IMR-90 (cell line): ENCODE data around the gene CFAP97. TPM values are rescaled to one million over a fixed set of nuclear protein-coding genes. Genes with fewer than 3 reads are reported as not detected.

Source experiments
- ATAC-seq: fragments of 200-7000 bp; cut with Tn5 transposase; 2 replicates; pipeline ENCODE4 v1.9.1; 2020; ENCODE audit warnings: low read depth, mild to moderate bottlenecking, moderate library complexity
- BruUV-seq: library from RNA; stranded (reverse); fragments of 400-500 nt; replicated peaks from 2 replicates; lab custom pipeline; 2021; lab: Mats Ljungman, UMichigan
- CTCF ChIA-PET: fragments of 300-600 bp; formaldehyde crosslinking; extraction: SDS; loops from one replicate; lab custom pipeline; 2021; ENCODE audit warnings: antibody characterized with exemption; lab: Yijun Ruan, JAX
- POLR2A ChIA-PET: fragments of 300-600 bp; sonication (Branson Sonifier 250); formaldehyde crosslinking; loops from one replicate; lab custom pipeline; 2022; ENCODE audit warnings: antibody characterized with exemption; ENCODE audit not compliant: unreplicated experiment; lab: Charles Lee
- DNase-seq: peaks from one replicate; pipeline ENCODE4 v3.0.0; 2013
- H2AFZ ChIP-seq: replicated peaks from 2 replicates; pipeline ENCODE3; 2013; ENCODE audit warnings: low read length, mild to moderate bottlenecking; ENCODE audit not compliant: poor library complexity
- H2AK5ac ChIP-seq: 2 replicates; pipeline ENCODE4 v1.6.1; 2013; ENCODE audit warnings: low read depth, low read length, inconsistent platforms
- H2AK9ac ChIP-seq: replicated peaks from 2 replicates; pipeline ENCODE3; 2013; ENCODE audit warnings: mild to moderate bottlenecking, low read depth, low read length, moderate library complexity; ENCODE audit not compliant: poor library complexity
- H2BK120ac ChIP-seq: 2 replicates; pipeline ENCODE4 v1.6.1; 2013; ENCODE audit warnings: low read depth, low read length, inconsistent platforms
- H2BK15ac ChIP-seq: 3 replicates; pipeline ENCODE4 v1.6.1; 2013; ENCODE audit warnings: low read depth, low read length, inconsistent platforms
- H2BK20ac ChIP-seq: 2 replicates; pipeline ENCODE4 v1.6.1; 2013; ENCODE audit warnings: low read depth, mild to moderate bottlenecking, inconsistent platforms, low read length, moderate library complexity
- H2BK5ac ChIP-seq: 2 replicates; pipeline ENCODE4 v1.6.1; 2013; ENCODE audit warnings: mild to moderate bottlenecking, low read depth, low read length, inconsistent platforms; ENCODE audit not compliant: poor library complexity, severe bottlenecking
- H3K14ac ChIP-seq: replicated peaks from 2 replicates; pipeline ENCODE4 v1.6.1; 2013; ENCODE audit warnings: low read depth, low read length, inconsistent platforms
- H3K18ac ChIP-seq: 2 replicates; pipeline ENCODE4 v1.6.1; 2013; ENCODE audit warnings: low read depth, low read length, control low read depth
- H3K23ac ChIP-seq: 2 replicates; pipeline ENCODE4 v1.6.1; 2013; ENCODE audit warnings: low read depth, low read length, inconsistent platforms
- H3K27ac ChIP-seq: 2 replicates; pipeline ENCODE4 v1.5.1; 2013; ENCODE audit warnings: mild to moderate bottlenecking, control low read depth, low read length; ENCODE audit not compliant: insufficient read depth
- H3K27me3 ChIP-seq: 2 replicates; pipeline ENCODE4 v1.6.1; 2013; ENCODE audit warnings: low read length; ENCODE audit not compliant: control insufficient read depth, insufficient read depth
- H3K36me3 ChIP-seq: 2 replicates; pipeline ENCODE4 v1.6.1; 2013; ENCODE audit warnings: low read length, mixed read lengths; ENCODE audit not compliant: control insufficient read depth, insufficient read depth
- H3K4ac ChIP-seq: 2 replicates; pipeline ENCODE4 v1.6.1; 2013; ENCODE audit warnings: low read depth, low read length, inconsistent platforms
- H3K4me1 ChIP-seq: 2 replicates; pipeline ENCODE4 v1.6.1; 2013; ENCODE audit warnings: low read length, mixed read lengths; ENCODE audit not compliant: control insufficient read depth, insufficient read depth
- H3K4me2 ChIP-seq: 2 replicates; pipeline ENCODE4 v1.6.1; 2013; ENCODE audit warnings: low read depth, mild to moderate bottlenecking, control low read depth, low read length, moderate library complexity
- H3K4me3 ChIP-seq: 2 replicates; pipeline ENCODE4 v1.5.1; 2013; ENCODE audit warnings: low read depth, mild to moderate bottlenecking, control low read depth, low read length, moderate library complexity; ENCODE audit not compliant: insufficient read depth
- H3K56ac ChIP-seq: 2 replicates; pipeline ENCODE4 v1.6.1; 2013; ENCODE audit warnings: low read length, inconsistent platforms; ENCODE audit not compliant: insufficient read depth; ENCODE audit errors: extremely low read depth
- H3K79me1 ChIP-seq, 2 experiments: 2 replicates each; pipeline ENCODE4 v1.6.1; 2013; ENCODE audit warnings: low read length in 2 of 2, inconsistent platforms in 1 of 2, low read depth in 1 of 2
- H3K9ac ChIP-seq: 2 replicates; pipeline ENCODE4 v1.6.1; 2013; ENCODE audit warnings: low read depth, low read length, control low read depth
- H3K9me1 ChIP-seq: 2 replicates; pipeline ENCODE4 v1.6.1; 2013; ENCODE audit warnings: low read length, inconsistent platforms; ENCODE audit not compliant: insufficient read depth
- H3K9me3 ChIP-seq: 2 replicates; pipeline ENCODE4 v1.6.1; 2013; ENCODE audit warnings: low read length; ENCODE audit not compliant: control insufficient read depth, insufficient read depth
- H4K20me1 ChIP-seq: 2 replicates; pipeline ENCODE4 v1.6.1; 2013; ENCODE audit warnings: low read length, inconsistent platforms; ENCODE audit not compliant: insufficient read depth
- H4K5ac ChIP-seq: 2 replicates; pipeline ENCODE4 v1.6.1; 2013; ENCODE audit warnings: mild to moderate bottlenecking, low read depth, low read length, control low read depth
- H4K8ac ChIP-seq, 2 experiments: 2 replicates each; pipeline ENCODE4 v1.6.1; 2013; ENCODE audit warnings: low read depth in 2 of 2, low read length in 2 of 2, control low read depth in 1 of 2, inconsistent platforms in 1 of 2
- H4K91ac ChIP-seq: 2 replicates; pipeline ENCODE4 v1.6.1; 2013; ENCODE audit warnings: low read depth, low read length, inconsistent platforms; ENCODE audit not compliant: insufficient read depth
- BHLHE40 ChIP-seq: fragments of 150-350 bp; IDR thresholded peaks from 2 replicates; pipeline ENCODE4 v1.6.1; 2016; ENCODE audit warnings: mild to moderate bottlenecking, low read depth, low read length
- CEBPB ChIP-seq: IDR thresholded peaks from 2 replicates; pipeline ENCODE4 v1.6.1; 2012; ENCODE audit warnings: low read depth, low read length, improper control_type of control experiment
- CTCF ChIP-seq: conservative IDR thresholded peaks from 2 replicates; pipeline ENCODE4 v1.5.1; 2012; ENCODE audit warnings: mild to moderate bottlenecking, low read depth, low read length, improper control_type of control experiment
- MAFK ChIP-seq: IDR thresholded peaks from 2 replicates; pipeline ENCODE4 v1.6.1; 2012; ENCODE audit warnings: low read depth, low read length, improper control_type of control experiment
- MAZ ChIP-seq: IDR thresholded peaks from 2 replicates; pipeline ENCODE4 v1.6.1; 2012; ENCODE audit warnings: low read depth, mild to moderate bottlenecking, low read length, improper control_type of control experiment, moderate library complexity, borderline replicate concordance
- MXI1 ChIP-seq: IDR thresholded peaks from 2 replicates; pipeline ENCODE4 v1.6.1; 2012; ENCODE audit warnings: low read depth, mild to moderate bottlenecking, low read length, moderate library complexity, borderline replicate concordance
- NFE2L2 ChIP-seq: fragments of 150-350 bp; IDR thresholded peaks from 2 replicates; pipeline ENCODE4 v1.6.1; 2016; ENCODE audit warnings: low read depth, mild to moderate bottlenecking, low read length
- RAD21 ChIP-seq: IDR thresholded peaks from 2 replicates; pipeline ENCODE4 v1.6.1; 2012; ENCODE audit warnings: low read length, improper control_type of control experiment
- RCOR1 ChIP-seq: IDR thresholded peaks from 2 replicates; pipeline ENCODE4 v1.6.1; 2012; ENCODE audit warnings: mild to moderate bottlenecking, low read length, improper control_type of control experiment; ENCODE audit not compliant: insufficient replicate concordance
- RFX5 ChIP-seq: IDR thresholded peaks from 2 replicates; pipeline ENCODE4 v1.8.0; 2012; ENCODE audit warnings: low read depth, mild to moderate bottlenecking, low read length, moderate library complexity
- SMC3 ChIP-seq: fragments of 150-350 bp; IDR thresholded peaks from 2 replicates; pipeline ENCODE4 v1.6.1; 2016; ENCODE audit warnings: low read depth, mild to moderate bottlenecking, antibody characterized with exemption, low read length, moderate library complexity
- USF2 ChIP-seq: fragments of 150-350 bp; IDR thresholded peaks from 2 replicates; pipeline ENCODE4 v1.6.1; 2017; ENCODE audit warnings: mild to moderate bottlenecking, antibody characterized with exemption, low read length, low read depth
- WGBS, 2 experiments: methylation state at CpG; one replicate each; pipeline versions ENCODE4 v1.1.5 to v1.1.7; 2013; ENCODE audit warnings: missing lambda C conversion rate in 2 of 2; ENCODE audit not compliant: insufficient read length in 1 of 2; ENCODE audit errors: extremely low coverage in 2 of 2; 5-methylcytosine and 5-hydroxymethylcytosine counted together
- dilution Hi-C: fragments of 300-500 bp; cut with HindIII; formaldehyde crosslinking; loops from one replicate; pipeline ENCODE4 v1.14.3; 2018; ENCODE audit warnings: low sequenced_read_pairs; ENCODE audit not compliant: unreplicated experiment
- in situ Hi-C: fragments of 300-500 bp; cut with MboI; formaldehyde crosslinking; loops from 3 replicates; pipeline ENCODE4 v1.14.3; 2019; ENCODE audit warnings: low sequenced_read_pairs, inconsistent platforms, mixed read lengths
- intact Hi-C: fragments of 100-400 bp; cut with micrococcal nuclease; formaldehyde crosslinking; loops from 2 replicates; pipeline ENCODE4 v1.10.0; 2022
- polyA plus RNA-seq, 3 experiments: library from polyadenylated mRNA; depleted of rRNA; stranded (reverse); fragments of >200 nt; gene quantifications; 2 replicates each; pipeline ENCODE4 v1.2.3, GENCODE V29; 2012; ENCODE audit warnings: low replicate concordance in 1 of 3
- total RNA-seq: library from RNA; depleted of rRNA; stranded (reverse); fragments of >200 nt; gene quantifications from 2 replicates; pipeline ENCODE4 v1.2.3, GENCODE V29; 2012

The CFAP97 gene
- total and polyA plus RNA-seq, 2 of the 4 experiments (the other 2 are of a cell fraction) = 14.5 to 16.0 TPM

GRCh38 chr4:185142912-185143600 is 60.7 kb downstream of the CFAP97 start, which contains the start of gene SLC25A4:
TSS of gene SLC25A4 (plus strand) at chr4:185143266. CDS start at chr4:185143373, 107 bp downstream.
- no peaks in the 10 kb centered on the region for H3K9me3 ChIP-seq
- H2BK5ac ChIP-seq = no peak within 1 kb of the TSS
- no peaks in the 10 kb centered on the region; the same call in 1 of the 2 replicates for H4K20me1 ChIP-seq
- peak within 1 kb of the TSS; percentile 73 to 83 for H4K8ac ChIP-seq
- H3K27ac ChIP-seq = no peak within 1 kb of the TSS; the same call in 1 of the 2 replicates
- in situ Hi-C loops (no loop called here), intact Hi-C loops (loop anchor here (2.0 to 10.0 kb wide), 4 partner anchors 40 to 899 kb away; no protein-coding TSS in a partner anchor), dilution Hi-C loops (no loop called here)
- H3K23ac ChIP-seq = 0 out of 2 replicates have a peak within 1 kb of the TSS, but pooled peaks have one; percentile 64
- CTCF ChIA-PET = interaction anchor here (0.6 to 1.7 kb wide), 4 partner anchors 9 to 54 kb away, joined by 3 to 7 read pairs (median 4); no protein-coding TSS in a partner anchor
- H2BK20ac ChIP-seq = no peak within 1 kb of the TSS
- H3K27me3 ChIP-seq = peaks cover 5% of the 10 kb centered on the region
- H4K91ac ChIP-seq = no peak within 1 kb of the TSS
- H3K36me3 ChIP-seq = peaks cover 2% of the 10 kb centered on the region; the same call in 1 of the 2 replicates
- H3K79me1 ChIP-seq = peaks cover 0 to 15% of the 10 kb centered on the region in 2 experiments; a peak in 3 of 4 replicates
- H3K4ac ChIP-seq = peak within 1 kb of the TSS; percentile 59; the same call in 1 of the 2 replicates
- BruUV-seq = no TSS peak
- peak within 1 kb of the TSS; percentile 91 for H2AK9ac ChIP-seq
- H3K9ac ChIP-seq = peak within 1 kb of the TSS; percentile 76
- H3K18ac ChIP-seq = no peak within 1 kb of the TSS
- no peaks in the 10 kb centered on the region; the same call in 1 of the 2 replicates for H3K4me1 ChIP-seq
- ATAC-seq (peak; percentile 98), DNase-seq (peak; percentile 62)
- H3K4me3 ChIP-seq = peak within 1 kb of the TSS; percentile 81
- peak within 1 kb of the TSS; percentile 99 for H3K4me2 ChIP-seq
- H2AFZ ChIP-seq = peak within 1 kb of the TSS; percentile 99
- H2BK120ac ChIP-seq = peak within 1 kb of the TSS; percentile 46; the same call in 1 of the 2 replicates
- no peak within 1 kb of the TSS; the same call in 1 of the 2 replicates for H3K56ac ChIP-seq
- H3K9me1 ChIP-seq = no peaks in the 10 kb centered on the region
- POLR2A ChIA-PET = interaction anchor here (0.6 kb wide), 1 partner anchor 19 kb away, joined by 6 read pairs; no protein-coding TSS in a partner anchor
- WGBS, 2 experiments = 2% methylated on average over 30 of the region's 87 CpGs; no CpG with 5 or more reads in 1 of the 2 experiments
- H4K5ac ChIP-seq = no peak within 1 kb of the TSS; the same call in 1 of the 2 replicates
- H3K14ac ChIP-seq = peak within 1 kb of the TSS; percentile 83; the same call in 1 of the 2 replicates
- no peak within 1 kb of the TSS for H2BK15ac ChIP-seq
- H2AK5ac ChIP-seq = 0 out of 2 replicates have a peak within 1 kb of the TSS, but pooled peaks have one; percentile 54
- TF ChIP-seq SMC3 (no peak), RAD21 (no peak; the same call in 1 of the 2 replicates), MXI1 (peak; percentile 37; the same call in 1 of the 2 replicates), MAZ (peak; percentile 80; the same call in 1 of the 2 replicates), CEBPB (no peak), BHLHE40 (no peak), MAFK (no peak), CTCF (peak; percentile 53), USF2 (no peak), RFX5 (no peak), NFE2L2 (no peak), RCOR1 (peak; percentile 77)
